Astrocyte (in vitro differentiated cells and primary cell): ENCODE results near the gene LILRB2. TPM values are rescaled to one million over a fixed set of nuclear protein-coding genes. Genes with fewer than 3 reads are reported as not detected.

ENCODE experiments used
- DNase-seq: peaks from one replicate; pipeline ENCODE4 v3.0.0-alpha.2; 2010; ENCODE audit warnings: low read depth
- FAIRE-seq: peaks from 2 replicates; lab custom pipeline; 2011; peaks lifted over from hg19 to GRCh38; lab: Jason Lieb, UNC
- H2AFZ ChIP-seq: 2 replicates; pipeline ENCODE4 v1.6.0; 2012; ENCODE audit warnings: low read depth, low read length, inconsistent platforms
- H3K27ac ChIP-seq: 2 replicates; pipeline ENCODE4 v1.5.1; 2011; ENCODE audit warnings: low read depth, low read length, inconsistent platforms
- H3K27me3 ChIP-seq: 2 replicates; pipeline ENCODE4 v1.6.0; 2011; ENCODE audit warnings: low read length, inconsistent platforms; ENCODE audit not compliant: insufficient read depth
- H3K36me3 ChIP-seq: 2 replicates; pipeline ENCODE4 v1.5.1; 2011; ENCODE audit warnings: low read length, inconsistent platforms; ENCODE audit not compliant: insufficient read depth
- H3K4me1 ChIP-seq: 2 replicates; pipeline ENCODE4 v1.5.1; 2011; ENCODE audit warnings: low read length, inconsistent platforms; ENCODE audit not compliant: insufficient read depth
- H3K4me2 ChIP-seq: 2 replicates; pipeline ENCODE4 v1.6.0; 2012; ENCODE audit warnings: low read length, inconsistent platforms
- H3K4me3 ChIP-seq: 2 replicates; pipeline ENCODE4 v1.5.1; 2011; ENCODE audit warnings: low read depth, mild to moderate bottlenecking, low read length, inconsistent platforms; ENCODE audit not compliant: insufficient read depth
- H3K79me2 ChIP-seq: 2 replicates; pipeline ENCODE4 v1.6.0; 2012; ENCODE audit warnings: mild to moderate bottlenecking, low read length, inconsistent platforms; ENCODE audit not compliant: insufficient read depth
- H3K9ac ChIP-seq: 2 replicates; pipeline ENCODE4 v1.6.0; 2012; ENCODE audit warnings: mild to moderate bottlenecking, low read length, inconsistent platforms
- H3K9me3 ChIP-seq: 2 replicates; pipeline ENCODE4 v1.5.1; 2012; ENCODE audit warnings: low read depth, mild to moderate bottlenecking, low read length, inconsistent platforms; ENCODE audit not compliant: insufficient read depth
- H4K20me1 ChIP-seq: 2 replicates; pipeline ENCODE4 v1.6.0; 2012; ENCODE audit warnings: low read length, inconsistent platforms; ENCODE audit not compliant: insufficient read depth
- H3K27ac Mint-ChIP-seq: one replicate; pipeline ENCODE4 v1.8.0; 2021; ENCODE audit warnings: mild to moderate bottlenecking, mixed read lengths; ENCODE audit not compliant: unreplicated experiment
- H3K27me3 Mint-ChIP-seq: one replicate; pipeline ENCODE4 v1.8.0; 2021; ENCODE audit warnings: low read depth, mixed read lengths; ENCODE audit not compliant: unreplicated experiment
- H3K36me3 Mint-ChIP-seq: one replicate; pipeline ENCODE4 v1.8.0; 2021; ENCODE audit warnings: low read depth, mixed read lengths; ENCODE audit not compliant: unreplicated experiment
- H3K4me1 Mint-ChIP-seq: one replicate; pipeline ENCODE4 v1.8.0; 2021; ENCODE audit warnings: low read depth, mixed read lengths; ENCODE audit not compliant: unreplicated experiment
- H3K4me3 Mint-ChIP-seq: one replicate; pipeline ENCODE4 v1.8.0; 2021; ENCODE audit warnings: mild to moderate bottlenecking, moderate library complexity, mixed read lengths; ENCODE audit not compliant: unreplicated experiment
- H3K9me3 Mint-ChIP-seq: one replicate; pipeline ENCODE4 v1.8.0; 2021; ENCODE audit warnings: mild to moderate bottlenecking, mixed read lengths; ENCODE audit not compliant: unreplicated experiment
- CTCF ChIP-seq: IDR thresholded peaks from 2 replicates; pipeline ENCODE4 v1.5.1; 2011; ENCODE audit warnings: low read depth, mild to moderate bottlenecking, inconsistent platforms, low read length, moderate library complexity; ENCODE audit not compliant: insufficient read depth
- EZH2 ChIP-seq: IDR thresholded peaks from 2 replicates; pipeline ENCODE4 v1.6.1; 2012; ENCODE audit warnings: mild to moderate bottlenecking, low read length, inconsistent platforms; ENCODE audit not compliant: insufficient read depth
- total RNA-seq: library from RNA; stranded (reverse); gene quantifications from 2 replicates; pipeline ENCODE4 v1.2.1, GENCODE V29; 2021

Gene LILRB2
- total RNA-seq, 1 donor from 2014 or later, result not detected

- no peak for FAIRE-seq
- Histone ChIP-seq H3K9me3 (no peaks in the 10 kb centered on the region), H3K4me1 (no peaks in the 10 kb centered on the region), H3K4me3 (no peak overlapping the region), H4K20me1 (no peaks in the 10 kb centered on the region), H3K4me2 (no peak overlapping the region), H3K9ac (no peak overlapping the region), H2AFZ (no peak overlapping the region), H3K27ac (no peak overlapping the region), H3K27me3 (no peaks in the 10 kb centered on the region), H3K36me3 (no peaks in the 10 kb centered on the region), H3K79me2 (no peaks in the 10 kb centered on the region)
- no peaks in the 10 kb centered on the region for H3K4me1 Mint-ChIP-seq
- H3K4me3 Mint-ChIP-seq, result no peak overlapping the region
- TF ChIP-seq EZH2, result no peak
- no peak for TF ChIP-seq CTCF
- peaks cover 55% of the 10 kb centered on the region for H3K27me3 Mint-ChIP-seq
- DNase-seq, result no peak
- no peaks in the 10 kb centered on the region for H3K36me3 Mint-ChIP-seq
- H3K27ac Mint-ChIP-seq, result no peak overlapping the region
- peaks cover 5% of the 10 kb centered on the region for H3K9me3 Mint-ChIP-seq
Observed at GRCh38 chr19:54307389-54308020, 26.6 kb upstream of the LILRB2 start.

GRCh38 chr19:54305141-54305540 lies 24.2 kb upstream of the LILRB2 start:
- FAIRE-seq (no peak), DNase-seq (no peak)
- no peak overlapping the region for H3K4me2 ChIP-seq
- Mint-ChIP-seq H3K4me3 (no peak overlapping the region), H3K36me3 (no peaks in the 10 kb centered on the region), H3K9me3 (peaks cover 8% of the 10 kb centered on the region), H3K27me3 (peaks cover 56% of the 10 kb centered on the region), H3K4me1 (no peaks in the 10 kb centered on the region), H3K27ac (no peak overlapping the region)
- no peaks in the 10 kb centered on the region for H3K36me3 ChIP-seq
- H3K9me3 ChIP-seq, result no peaks in the 10 kb centered on the region
- TF ChIP-seq EZH2, result no peak
- no peak for TF ChIP-seq CTCF
- H3K79me2 ChIP-seq, result no peaks in the 10 kb centered on the region
- no peaks in the 10 kb centered on the region for H3K27me3 ChIP-seq
- no peaks in the 10 kb centered on the region for H3K4me1 ChIP-seq
- no peak overlapping the region for H3K27ac ChIP-seq
- no peak overlapping the region for H3K9ac ChIP-seq
- H2AFZ ChIP-seq, result no peak overlapping the region
- no peak overlapping the region for H3K4me3 ChIP-seq
- no peaks in the 10 kb centered on the region for H4K20me1 ChIP-seq

- Histone ChIP-seq H3K79me2 (no peaks in the 10 kb centered on the region), H3K9me3 (no peaks in the 10 kb centered on the region), H3K27me3 (no peaks in the 10 kb centered on the region), H3K27ac (no peak overlapping the region), H3K4me1 (no peaks in the 10 kb centered on the region), H3K36me3 (no peaks in the 10 kb centered on the region), H2AFZ (no peak overlapping the region), H4K20me1 (no peaks in the 10 kb centered on the region), H3K9ac (no peak overlapping the region), H3K4me3 (no peak overlapping the region), H3K4me2 (no peak overlapping the region)
- H3K27me3 Mint-ChIP-seq, result peaks cover 67% of the 10 kb centered on the region
- H3K4me1 Mint-ChIP-seq, result no peaks in the 10 kb centered on the region
- TF ChIP-seq EZH2 (no peak), CTCF (no peak)
- no peak for FAIRE-seq
- no peak overlapping the region for H3K27ac Mint-ChIP-seq
- H3K4me3 Mint-ChIP-seq, result no peak overlapping the region
- no peak for DNase-seq
- peaks cover 8% of the 10 kb centered on the region for H3K9me3 Mint-ChIP-seq
- no peaks in the 10 kb centered on the region for H3K36me3 Mint-ChIP-seq
Observed at GRCh38 chr19:54302257-54302656, 21.3 kb upstream of the LILRB2 start.
